Panc1 (cell line): Measurements from ENCODE around the gene MMP21. TPM values are rescaled to one million over a fixed set of nuclear protein-coding genes. Genes with fewer than 3 reads are reported as not detected.

Source experiments
- ATAC-seq: fragments of 200-7000 bp; cut with Tn5 transposase; 2 replicates; pipeline ENCODE4 v1.9.1; 2020; ENCODE audit warnings: mild to moderate bottlenecking, moderate library complexity
- BruUV-seq: library from RNA; stranded (reverse); fragments of 400-500 nt; replicated peaks from 2 replicates; lab custom pipeline; 2021; lab: Mats Ljungman, UMichigan
- CTCF ChIA-PET: fragments of 300-600 bp; sonication (Branson Sonifier 250); formaldehyde crosslinking; loops from one replicate; lab custom pipeline; 2022; ENCODE audit warnings: antibody characterized with exemption; lab: Charles Lee
- POLR2A ChIA-PET: fragments of 300-600 bp; sonication (Branson Sonifier 250); formaldehyde crosslinking; loops from one replicate; lab custom pipeline; 2022; ENCODE audit warnings: antibody characterized with exemption; lab: Charles Lee
- DNase-seq: peaks from one replicate; pipeline ENCODE4 v3.0.0-alpha.2; 2010; ENCODE audit warnings: low read depth, low spot score
- H3K27ac ChIP-seq: 2 replicates; pipeline ENCODE4 v1.5.1; 2011; ENCODE audit warnings: mild to moderate bottlenecking, low read length, inconsistent platforms
- H3K27me3 ChIP-seq: fragments of 200-500 bp; sonication (Bioruptor generic); 2 replicates; pipeline ENCODE4 v1.6.0; 2014; ENCODE audit warnings: low read length, inconsistent platforms; ENCODE audit not compliant: control insufficient read depth, insufficient read depth
- H3K36me3 ChIP-seq: fragments of 200-500 bp; sonication (Bioruptor generic); 2 replicates; pipeline ENCODE4 v1.5.1; 2014; ENCODE audit warnings: inconsistent platforms, mild to moderate bottlenecking, low read length, moderate library complexity; ENCODE audit not compliant: control insufficient read depth, insufficient read depth
- H3K4me1 ChIP-seq: 2 replicates; pipeline ENCODE4 v1.5.1; 2011; ENCODE audit warnings: inconsistent platforms, mild to moderate bottlenecking, low read length, moderate library complexity; ENCODE audit not compliant: control insufficient read depth, insufficient read depth
- H3K4me3 ChIP-seq, 2 experiments: 2 replicates each; pipeline ENCODE4 v1.5.1; 2011 to 2012; ENCODE audit warnings: low read depth in 2 of 2, low read length in 2 of 2, mild to moderate bottlenecking in 2 of 2, inconsistent platforms in 1 of 2, moderate library complexity in 1 of 2
- H3K9me3 ChIP-seq: fragments of 200-500 bp; sonication (Bioruptor generic); 2 replicates; pipeline ENCODE4 v1.5.1; 2014; ENCODE audit warnings: low read depth, mild to moderate bottlenecking, inconsistent platforms, low read length, moderate library complexity; ENCODE audit not compliant: control insufficient read depth, insufficient read depth
- POLR2AphosphoS5 ChIP-seq: IDR thresholded peaks from 2 replicates; pipeline ENCODE4 v1.6.1; 2012; ENCODE audit warnings: mild to moderate bottlenecking, low read depth, low read length, moderate library complexity
- SIN3A ChIP-seq: IDR thresholded peaks from 2 replicates; pipeline ENCODE4 v1.6.1; 2012; ENCODE audit warnings: low read depth, mild to moderate bottlenecking, low read length, moderate library complexity, borderline replicate concordance; ENCODE audit not compliant: insufficient read depth
- TCF7L2 ChIP-seq: IDR thresholded peaks from 2 replicates; pipeline ENCODE4 v1.6.1; 2011; ENCODE audit warnings: mild to moderate bottlenecking, low read depth, low read length, inconsistent platforms
- in situ Hi-C: cut with HindIII; loops from 2 replicates; pipeline ENCODE4 v1.10.0; 2016; ENCODE audit warnings: low sequenced_read_pairs, low pct_unique_long_range_greater_than_20kb
- intact Hi-C: fragments of 100-400 bp; cut with micrococcal nuclease; formaldehyde crosslinking; loops from one replicate; pipeline ENCODE4 v1.10.0; 2022; ENCODE audit not compliant: unreplicated experiment
- total RNA-seq: library from RNA; stranded (reverse); gene quantifications from one replicate; pipeline ENCODE4 v1.2.1, GENCODE V29; 2021; ENCODE audit not compliant: unreplicated experiment
- TF ChIP-seq, protein P1 (sequence below), 2 experiments: IDR thresholded peaks; 2 replicates each; pipeline ENCODE4 v1.6.1; 2011 to 2012; ENCODE audit warnings: low read depth in 2 of 2, control low read depth in 1 of 2, low read length in 1 of 2, mild to moderate bottlenecking in 1 of 2, moderate library complexity in 1 of 2; ENCODE audit not compliant: insufficient read depth in 1 of 2
- TF ChIP-seq, protein P2 (sequence below): fragments of 450-650 bp; IDR thresholded peaks from 2 replicates; pipeline ENCODE4 v1.5.1; 2017; ENCODE audit warnings: mild to moderate bottlenecking

The MMP21 gene
- total RNA-seq, 1 experiment from 2014 or later = not detected

DNA sequence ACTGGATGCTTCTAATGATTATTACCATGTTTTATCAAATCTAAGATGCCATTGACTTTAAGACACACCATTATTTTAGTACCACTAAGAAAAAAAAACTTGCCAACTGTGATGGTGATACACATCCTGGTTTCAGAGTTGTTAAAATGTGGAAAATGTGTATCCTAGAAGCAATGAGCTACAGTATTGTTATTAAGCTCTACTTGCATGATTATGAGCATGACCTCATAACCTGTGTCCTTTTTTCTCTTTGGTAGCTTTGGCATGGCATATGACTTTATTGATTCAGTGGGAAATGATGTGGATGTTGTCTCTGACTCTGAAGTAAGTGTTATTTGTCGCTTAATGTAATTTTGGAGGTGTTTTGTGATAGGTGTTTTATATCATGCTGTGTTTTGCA lies 52.8 kb downstream of the MMP21 start:
- ChIA-PET POLR2A (interaction anchor here (0.5 kb wide), 1 partner anchor 861 kb away, joined by 9 read pairs; no protein-coding TSS in a partner anchor), CTCF (no interaction called here)
- Histone ChIP-seq H3K36me3 (peaks cover 72% of the 10 kb centered on the region), H3K4me3 (no peak overlapping the region), H3K9me3 (no peaks in the 10 kb centered on the region), H3K27ac (no peak overlapping the region), H3K27me3 (no peaks in the 10 kb centered on the region), H3K4me1 (peaks cover 16% of the 10 kb centered on the region; the same call in 1 of the 2 replicates)
- in situ Hi-C loops = no loop called here
- intact Hi-C loops = no loop called here
- TF ChIP-seq TCF7L2 (no peak), POLR2AphosphoS5 (no peak), SIN3A (no peak)
- TF ChIP-seq, protein P1, sequence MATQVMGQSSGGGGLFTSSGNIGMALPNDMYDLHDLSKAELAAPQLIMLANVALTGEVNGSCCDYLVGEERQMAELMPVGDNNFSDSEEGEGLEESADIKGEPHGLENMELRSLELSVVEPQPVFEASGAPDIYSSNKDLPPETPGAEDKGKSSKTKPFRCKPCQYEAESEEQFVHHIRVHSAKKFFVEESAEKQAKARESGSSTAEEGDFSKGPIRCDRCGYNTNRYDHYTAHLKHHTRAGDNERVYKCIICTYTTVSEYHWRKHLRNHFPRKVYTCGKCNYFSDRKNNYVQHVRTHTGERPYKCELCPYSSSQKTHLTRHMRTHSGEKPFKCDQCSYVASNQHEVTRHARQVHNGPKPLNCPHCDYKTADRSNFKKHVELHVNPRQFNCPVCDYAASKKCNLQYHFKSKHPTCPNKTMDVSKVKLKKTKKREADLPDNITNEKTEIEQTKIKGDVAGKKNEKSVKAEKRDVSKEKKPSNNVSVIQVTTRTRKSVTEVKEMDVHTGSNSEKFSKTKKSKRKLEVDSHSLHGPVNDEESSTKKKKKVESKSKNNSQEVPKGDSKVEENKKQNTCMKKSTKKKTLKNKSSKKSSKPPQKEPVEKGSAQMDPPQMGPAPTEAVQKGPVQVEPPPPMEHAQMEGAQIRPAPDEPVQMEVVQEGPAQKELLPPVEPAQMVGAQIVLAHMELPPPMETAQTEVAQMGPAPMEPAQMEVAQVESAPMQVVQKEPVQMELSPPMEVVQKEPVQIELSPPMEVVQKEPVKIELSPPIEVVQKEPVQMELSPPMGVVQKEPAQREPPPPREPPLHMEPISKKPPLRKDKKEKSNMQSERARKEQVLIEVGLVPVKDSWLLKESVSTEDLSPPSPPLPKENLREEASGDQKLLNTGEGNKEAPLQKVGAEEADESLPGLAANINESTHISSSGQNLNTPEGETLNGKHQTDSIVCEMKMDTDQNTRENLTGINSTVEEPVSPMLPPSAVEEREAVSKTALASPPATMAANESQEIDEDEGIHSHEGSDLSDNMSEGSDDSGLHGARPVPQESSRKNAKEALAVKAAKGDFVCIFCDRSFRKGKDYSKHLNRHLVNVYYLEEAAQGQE (IDR thresholded peaks at IDR 0.05; ENCODE audit: insufficient read depth in 1 of 2, low read depth in 2 of 2, low read length in 1 of 2) = no peak
- TF ChIP-seq, protein P2, sequence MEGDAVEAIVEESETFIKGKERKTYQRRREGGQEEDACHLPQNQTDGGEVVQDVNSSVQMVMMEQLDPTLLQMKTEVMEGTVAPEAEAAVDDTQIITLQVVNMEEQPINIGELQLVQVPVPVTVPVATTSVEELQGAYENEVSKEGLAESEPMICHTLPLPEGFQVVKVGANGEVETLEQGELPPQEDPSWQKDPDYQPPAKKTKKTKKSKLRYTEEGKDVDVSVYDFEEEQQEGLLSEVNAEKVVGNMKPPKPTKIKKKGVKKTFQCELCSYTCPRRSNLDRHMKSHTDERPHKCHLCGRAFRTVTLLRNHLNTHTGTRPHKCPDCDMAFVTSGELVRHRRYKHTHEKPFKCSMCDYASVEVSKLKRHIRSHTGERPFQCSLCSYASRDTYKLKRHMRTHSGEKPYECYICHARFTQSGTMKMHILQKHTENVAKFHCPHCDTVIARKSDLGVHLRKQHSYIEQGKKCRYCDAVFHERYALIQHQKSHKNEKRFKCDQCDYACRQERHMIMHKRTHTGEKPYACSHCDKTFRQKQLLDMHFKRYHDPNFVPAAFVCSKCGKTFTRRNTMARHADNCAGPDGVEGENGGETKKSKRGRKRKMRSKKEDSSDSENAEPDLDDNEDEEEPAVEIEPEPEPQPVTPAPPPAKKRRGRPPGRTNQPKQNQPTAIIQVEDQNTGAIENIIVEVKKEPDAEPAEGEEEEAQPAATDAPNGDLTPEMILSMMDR = no peak
- no TSS peak for BruUV-seq
- ATAC-seq (no peak), DNase-seq (no peak)

DNA sequence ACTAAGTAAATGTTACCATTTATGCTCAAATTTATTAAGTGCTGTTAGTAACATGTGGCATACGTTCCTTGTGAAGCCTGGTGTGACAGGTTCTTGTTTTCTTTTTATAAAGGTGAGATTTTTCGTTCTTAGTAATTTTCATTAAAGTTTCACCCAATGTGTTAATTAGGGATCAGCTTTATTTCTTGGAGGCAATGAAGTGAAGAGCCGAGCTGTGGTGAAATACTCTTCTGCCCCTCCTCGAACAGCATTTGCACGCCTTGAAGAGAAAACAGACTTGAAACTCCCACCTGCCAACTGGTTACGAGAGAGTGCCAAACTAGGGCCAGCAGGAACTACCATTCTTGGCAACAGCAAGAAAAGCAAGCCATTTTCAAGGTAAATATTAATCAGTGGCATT lies 54.6 kb downstream of the MMP21 start:
- TF ChIP-seq, protein P1 (IDR thresholded peaks at IDR 0.05; ENCODE audit: insufficient read depth in 1 of 2, low read depth in 2 of 2, low read length in 1 of 2) = no peak
- TF ChIP-seq, protein P2 = no peak
- TF ChIP-seq POLR2AphosphoS5 (no peak), TCF7L2 (no peak), SIN3A (no peak)
- Histone ChIP-seq H3K36me3 (peaks cover 55% of the 10 kb centered on the region), H3K4me3 (peak overlapping the region; percentile 98 to 100; a peak in 3 of 4 replicates), H3K27ac (peak overlapping the region; percentile 96), H3K4me1 (peaks cover 16% of the 10 kb centered on the region; the same call in 1 of the 2 replicates), H3K9me3 (no peaks in the 10 kb centered on the region), H3K27me3 (no peaks in the 10 kb centered on the region)
- no peak for DNase-seq
- intact Hi-C loops = no loop called here
- POLR2A ChIA-PET = no interaction called here
- no peak for ATAC-seq
- no TSS peak for BruUV-seq
- in situ Hi-C loops = no loop called here
- CTCF ChIA-PET = no interaction called here
